ENCODE results near the gene MAS1L.

The MAS1L gene

GRCh38 chr6:29522227-29522626 lies 34.5 kb upstream of the MAS1L start:
- no peak for DNase-seq (ENCODE audit: low spot score)
- in situ Hi-C loops (cut with MboI; ENCODE audit: low sequenced_read_pairs, unreplicated experiment) = no loop called here
- TF ChIP-seq CTCF (IDR thresholded peaks at IDR 0.05; ENCODE audit: borderline replicate concordance, control extremely low read depth, extremely low read depth, insufficient read depth, missing control alignments) = no peak

GRCh38 chr6:29521006-29521680 lies 33.4 kb upstream of the MAS1L start:
- in situ Hi-C loops (cut with MboI; ENCODE audit: low sequenced_read_pairs, unreplicated experiment) = no loop called here
- DNase-seq (ENCODE audit: low spot score) = no peak
- TF ChIP-seq CTCF (IDR thresholded peaks at IDR 0.05; ENCODE audit: borderline replicate concordance, control extremely low read depth, extremely low read depth, insufficient read depth, missing control alignments) = no peak

- TF ChIP-seq CTCF (IDR thresholded peaks at IDR 0.05; ENCODE audit: borderline replicate concordance, control extremely low read depth, extremely low read depth, insufficient read depth, missing control alignments) = no peak
- no peak for DNase-seq (ENCODE audit: low spot score)
- in situ Hi-C loops (cut with MboI; ENCODE audit: low sequenced_read_pairs, unreplicated experiment) = no loop called here
Measured at GRCh38 chr6:29520232-29520631, 32.5 kb upstream of the MAS1L start.

- in situ Hi-C loops (cut with MboI; ENCODE audit: low sequenced_read_pairs, unreplicated experiment) = no loop called here
- DNase-seq (ENCODE audit: low spot score) = no peak
- no peak for TF ChIP-seq CTCF (IDR thresholded peaks at IDR 0.05; ENCODE audit: borderline replicate concordance, control extremely low read depth, extremely low read depth, insufficient read depth, missing control alignments)
Measured at GRCh38 chr6:29519291-29520010, 31.7 kb upstream of the MAS1L start.

GRCh38 chr6:29517728-29518440 lies 30.1 kb upstream of the MAS1L start:
- in situ Hi-C loops (cut with MboI; ENCODE audit: low sequenced_read_pairs, unreplicated experiment) = no loop called here
- TF ChIP-seq CTCF (IDR thresholded peaks at IDR 0.05; ENCODE audit: borderline replicate concordance, control extremely low read depth, extremely low read depth, insufficient read depth, missing control alignments) = no peak
- DNase-seq (ENCODE audit: low spot score) = no peak

- no peak for TF ChIP-seq CTCF (IDR thresholded peaks at IDR 0.05; ENCODE audit: borderline replicate concordance, control extremely low read depth, extremely low read depth, insufficient read depth, missing control alignments)
- in situ Hi-C loops (cut with MboI; ENCODE audit: low sequenced_read_pairs, unreplicated experiment) = no loop called here
Measured at GRCh38 chr6:29517245-29517644, 29.5 kb upstream of the MAS1L start.

More at GRCh38 chr6:29517245-29517644, 29.5 kb upstream of the MAS1L start:
- DNase-seq (ENCODE audit: low spot score) = no peak

All from GM13976 (cell line).